Psoas muscle (tissue), 8 donors: ENCODE measurements around the gene CDS2. TPM values are rescaled to one million over a fixed set of nuclear protein-coding genes. Genes with fewer than 3 reads are reported as not detected.

Source experiments
- ATAC-seq, 4 donors: fragments of 200-7000 bp; cut with Tn5 transposase; one replicate each; pipeline ENCODE4 v1.9.1; 2020; ENCODE audit warnings: moderate library complexity in 3 of 4, mild to moderate bottlenecking in 2 of 4
- DNase-seq, 2 donors: peaks; one replicate each; pipeline ENCODE4 v3.0.0-alpha.2; 2020
- H3K27ac ChIP-seq: fragments of 200-600 bp; one replicate; pipeline ENCODE4 v1.8.0; 2022
- H3K27me3 ChIP-seq, 3 donors: fragments of 200-600 bp in 1 of 3; one replicate each; pipeline versions ENCODE4 v1.6.1 to v1.8.0; 2013 to 2022; ENCODE audit warnings: low read length in 2 of 3, mild to moderate bottlenecking in 2 of 3, moderate library complexity in 1 of 3; ENCODE audit not compliant: insufficient read depth in 3 of 3
- H3K36me3 ChIP-seq, 2 donors: fragments of 200-600 bp in 1 of 2; one replicate each; pipeline versions ENCODE4 v1.6.1 to v1.8.0; 2013 to 2022; ENCODE audit warnings: low read depth in 1 of 2, mild to moderate bottlenecking in 1 of 2, moderate library complexity in 1 of 2; ENCODE audit not compliant: insufficient read depth in 1 of 2
- H3K4me1 ChIP-seq: fragments of 200-600 bp; one replicate; pipeline ENCODE4 v1.8.0; 2022
- H3K4me3 ChIP-seq: fragments of 200-600 bp; one replicate; pipeline ENCODE4 v1.8.0; 2022; ENCODE audit warnings: mild to moderate bottlenecking
- H3K9me3 ChIP-seq: fragments of 200-600 bp; one replicate; pipeline ENCODE4 v1.8.0; 2022
- CTCF ChIP-seq: fragments of 200-600 bp; IDR thresholded peaks from one replicate; pipeline ENCODE4 v1.8.0; 2022; ENCODE audit warnings: antibody characterized with exemption
- WGBS, 3 donors: extraction: QIAGEN DNeasy Blood & Tissue Kit; methylation state at CpG; one replicate each; pipeline versions ENCODE4 v1.1.6 to v1.1.7; 2013; 5-methylcytosine and 5-hydroxymethylcytosine counted together
- intact Hi-C, 2 donors: fragments of 100-400 bp; cut with DNase I; formaldehyde crosslinking; loops; one replicate each; pipeline versions ENCODE4 v1.11.0 to v1.14.2; 2022
- polyA plus RNA-seq, 3 donors: library from polyadenylated mRNA; stranded (reverse); fragments of 200-250 nt; gene quantifications; one replicate each; pipeline ENCODE4 v1.2.3, GENCODE V29; 2013
- total RNA-seq, 4 donors: library from RNA; stranded (reverse); fragmentation: NEBNext Ultra II Directional in 2 of 4; extraction: Animal tissue kit (Norgen Biotek cat#: 25700) in 2 of 4; gene quantifications; one replicate each; pipeline versions ENCODE4 v1.2.1 to v1.2.4, GENCODE V29; 2021 to 2023
- donor health status: healthy with polysubstance abuse.
- donor health status: DM: no; HTN: no; CAD: no; lungs with moderate emphysema.
- donor health status: Bipolar disorder and iron deficiency.
- donor health status: healthy.
- donor health status: DM: yes; HTN: yes; CAD: no.
- donor health status: DM: no; HTN: no; CAD: no.
- donor health status: DM: no; HTN: no; CAD: no.
- donor health status: DM: yes; HTN: yes; CAD: no.

CDS2 gene
- total and polyA plus RNA-seq, 7 donors, result 8.0 to 34.1 (median 19.5) TPM

- DNase-seq, result no peak
- Histone ChIP-seq H3K27me3 (no peaks in the 10 kb centered on the region), H3K4me1 (no peaks in the 10 kb centered on the region), H3K27ac (no peak overlapping the region), H3K4me3 (no peak overlapping the region), H3K36me3 (peaks cover 0 to 8% of the 10 kb centered on the region in 2 donors), H3K9me3 (no peaks in the 10 kb centered on the region)
- WGBS, 3 donors, result 65 to 75% (median 69%) methylated on average over 7 of the region's 7 CpGs
- no peak for TF ChIP-seq CTCF
- intact Hi-C loops, result no loop called here
- ATAC-seq, result no peak
These were observed 93.7 kb downstream of the CDS2 start for GRCh38 chr20:5220321-5221060.

GRCh38 chr20:5221061-5221430 lies 94.2 kb downstream of the CDS2 start:
- Histone ChIP-seq H3K36me3 (peaks cover 0 to 8% of the 10 kb centered on the region in 2 donors), H3K4me1 (no peaks in the 10 kb centered on the region), H3K27me3 (no peaks in the 10 kb centered on the region), H3K27ac (no peak overlapping the region), H3K4me3 (no peak overlapping the region), H3K9me3 (no peaks in the 10 kb centered on the region)
- TF ChIP-seq CTCF, result no peak
- 87 to 91% (median 90%) methylated on average over 4 of the region's 4 CpGs for WGBS, 3 donors
- intact Hi-C loops, result no loop called here
- ATAC-seq (no peak), DNase-seq (no peak)

GRCh38 chr20:5222919-5223634 lies 96.3 kb downstream of the CDS2 start:
- WGBS, 3 donors, result 32 to 38% (median 33%) methylated on average over 11 of the region's 11 CpGs
- intact Hi-C loops, result no loop called here
- H3K36me3 ChIP-seq, result peaks cover 0 to 8% of the 10 kb centered on the region in 2 donors
- peak; percentile 85 for TF ChIP-seq CTCF
- no peak overlapping the region for H3K27ac ChIP-seq
- H3K4me1 ChIP-seq, result no peaks in the 10 kb centered on the region
- peak; percentile 49 to 70 for DNase-seq
- no peak overlapping the region for H3K4me3 ChIP-seq
- no peaks in the 10 kb centered on the region for H3K9me3 ChIP-seq
- no peaks in the 10 kb centered on the region for H3K27me3 ChIP-seq
- ATAC-seq, result peak; percentile 62 to 91 (median 68)

GRCh38 chr20:5230544-5230943 lies 103.7 kb downstream of the CDS2 start:
- ATAC-seq (no peak), DNase-seq (no peak)
- Histone ChIP-seq H3K4me3 (no peak overlapping the region), H3K4me1 (no peaks in the 10 kb centered on the region), H3K27me3 (no peaks in the 10 kb centered on the region), H3K9me3 (no peaks in the 10 kb centered on the region), H3K36me3 (no peaks in the 10 kb centered on the region), H3K27ac (no peak overlapping the region)
- no peak for TF ChIP-seq CTCF
- 41 to 53% (median 49%) methylated on average over 4 of the region's 4 CpGs for whole genome bisulfite sequencing, 3 donors
- intact Hi-C loops, result no loop called here
